Esophagus squamous epithelium (tissue), 4 donors: ENCODE results near the gene TMED10.

Experiments
- POLR2A ChIP-seq, 4 donors: fragments of 450-650 bp; IDR thresholded peaks; one replicate each; pipeline ENCODE4 v1.6.1; 2017; ENCODE audit warnings: antibody characterized with exemption in 4 of 4, mild to moderate bottlenecking in 4 of 4, moderate library complexity in 3 of 4
- TF ChIP-seq, protein P1 (sequence below), 6 experiments: fragments of 450-650 bp in 4 of 6; fragments of 200-600 bp in 2 of 6; sonication (generic) in 2 of 6; IDR thresholded peaks; one replicate each; pipeline ENCODE4 v1.5.1; 2016 to 2019; ENCODE audit warnings: antibody characterized with exemption in 6 of 6, mild to moderate bottlenecking in 4 of 6, moderate library complexity in 4 of 6

DNA sequence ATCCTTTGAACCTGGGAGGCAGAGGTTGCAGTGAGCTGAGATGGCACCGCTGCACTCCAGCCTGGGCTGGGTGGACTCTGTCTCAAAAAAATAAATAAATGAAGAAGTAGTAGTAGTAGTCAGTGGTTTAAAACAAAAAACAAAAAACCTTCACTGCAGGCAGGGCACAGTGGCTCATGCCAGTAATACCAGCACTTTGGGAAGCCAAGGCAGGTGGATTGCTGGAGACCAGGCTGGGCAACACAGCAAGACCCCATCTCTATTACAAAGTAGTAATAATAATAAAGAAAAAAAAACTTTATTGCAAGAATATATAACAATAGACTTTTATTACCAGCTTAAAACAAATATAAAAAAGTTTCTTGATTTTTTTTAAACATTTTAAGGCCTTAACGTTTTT, 35.8 kb downstream of the TMED10 start:
- TF ChIP-seq, protein P1, sequence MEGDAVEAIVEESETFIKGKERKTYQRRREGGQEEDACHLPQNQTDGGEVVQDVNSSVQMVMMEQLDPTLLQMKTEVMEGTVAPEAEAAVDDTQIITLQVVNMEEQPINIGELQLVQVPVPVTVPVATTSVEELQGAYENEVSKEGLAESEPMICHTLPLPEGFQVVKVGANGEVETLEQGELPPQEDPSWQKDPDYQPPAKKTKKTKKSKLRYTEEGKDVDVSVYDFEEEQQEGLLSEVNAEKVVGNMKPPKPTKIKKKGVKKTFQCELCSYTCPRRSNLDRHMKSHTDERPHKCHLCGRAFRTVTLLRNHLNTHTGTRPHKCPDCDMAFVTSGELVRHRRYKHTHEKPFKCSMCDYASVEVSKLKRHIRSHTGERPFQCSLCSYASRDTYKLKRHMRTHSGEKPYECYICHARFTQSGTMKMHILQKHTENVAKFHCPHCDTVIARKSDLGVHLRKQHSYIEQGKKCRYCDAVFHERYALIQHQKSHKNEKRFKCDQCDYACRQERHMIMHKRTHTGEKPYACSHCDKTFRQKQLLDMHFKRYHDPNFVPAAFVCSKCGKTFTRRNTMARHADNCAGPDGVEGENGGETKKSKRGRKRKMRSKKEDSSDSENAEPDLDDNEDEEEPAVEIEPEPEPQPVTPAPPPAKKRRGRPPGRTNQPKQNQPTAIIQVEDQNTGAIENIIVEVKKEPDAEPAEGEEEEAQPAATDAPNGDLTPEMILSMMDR (IDR thresholded peaks at IDR 0.05), result no peak
- no peak for TF ChIP-seq POLR2A (IDR thresholded peaks at IDR 0.05)
